K562 treated with DMSO at 1 percent for 24 hours (cell line): Measurements from ENCODE around the gene PTPRR. TPM values are rescaled to one million over a fixed set of nuclear protein-coding genes. Genes with fewer than 3 reads are reported as not detected.

ENCODE experiments used
- total RNA-seq: library from RNA; unstranded; fragments of 300-600 nt; gene quantifications from 2 replicates; pipeline ENCODE4 v1.2.3, GENCODE V29; 2022; ENCODE audit warnings: low read depth; ENCODE audit not compliant: insufficient read depth

The PTPRR gene, protein sequence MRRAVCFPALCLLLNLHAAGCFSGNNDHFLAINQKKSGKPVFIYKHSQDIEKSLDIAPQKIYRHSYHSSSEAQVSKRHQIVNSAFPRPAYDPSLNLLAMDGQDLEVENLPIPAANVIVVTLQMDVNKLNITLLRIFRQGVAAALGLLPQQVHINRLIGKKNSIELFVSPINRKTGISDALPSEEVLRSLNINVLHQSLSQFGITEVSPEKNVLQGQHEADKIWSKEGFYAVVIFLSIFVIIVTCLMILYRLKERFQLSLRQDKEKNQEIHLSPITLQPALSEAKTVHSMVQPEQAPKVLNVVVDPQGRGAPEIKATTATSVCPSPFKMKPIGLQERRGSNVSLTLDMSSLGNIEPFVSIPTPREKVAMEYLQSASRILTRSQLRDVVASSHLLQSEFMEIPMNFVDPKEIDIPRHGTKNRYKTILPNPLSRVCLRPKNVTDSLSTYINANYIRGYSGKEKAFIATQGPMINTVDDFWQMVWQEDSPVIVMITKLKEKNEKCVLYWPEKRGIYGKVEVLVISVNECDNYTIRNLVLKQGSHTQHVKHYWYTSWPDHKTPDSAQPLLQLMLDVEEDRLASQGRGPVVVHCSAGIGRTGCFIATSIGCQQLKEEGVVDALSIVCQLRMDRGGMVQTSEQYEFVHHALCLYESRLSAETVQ
- total RNA-seq, result 2.8 and 5.6 TPM in 2 replicates

DNA sequence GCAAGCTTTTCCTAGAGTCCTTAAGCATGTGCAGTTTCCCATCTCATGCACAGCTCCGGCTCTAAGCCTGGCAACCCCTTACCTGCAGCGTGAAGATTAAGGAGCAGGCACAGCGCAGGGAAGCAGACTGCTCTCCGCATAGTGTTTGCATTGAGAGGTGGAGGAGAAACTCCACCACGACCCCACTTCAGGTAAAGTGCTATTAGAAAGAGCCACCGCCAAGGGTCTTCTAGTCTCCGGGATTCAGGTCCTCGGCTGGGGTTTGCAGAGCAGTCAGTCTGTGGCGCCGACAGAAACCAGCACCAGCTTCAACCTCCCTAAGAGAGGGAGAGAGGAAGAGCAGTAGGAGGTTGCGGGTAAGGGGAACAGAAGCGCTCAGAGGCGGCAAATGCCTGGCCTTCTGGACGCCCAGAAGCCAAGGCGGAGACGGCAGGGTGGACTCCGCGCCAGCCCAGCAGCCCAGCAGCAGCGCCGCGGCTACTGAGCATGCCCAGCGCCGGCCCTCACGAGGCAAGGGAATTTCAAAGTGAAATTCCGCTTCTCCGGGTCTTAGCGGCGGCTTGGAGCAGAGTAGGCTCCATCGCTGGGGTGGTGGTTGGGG, at the start of gene PTPRR:
Gene PTPRR (minus strand): TSS at position 488 of the 601 bp plus-strand sequence. CDS start 348 bp downstream, at position 140.

DNA sequence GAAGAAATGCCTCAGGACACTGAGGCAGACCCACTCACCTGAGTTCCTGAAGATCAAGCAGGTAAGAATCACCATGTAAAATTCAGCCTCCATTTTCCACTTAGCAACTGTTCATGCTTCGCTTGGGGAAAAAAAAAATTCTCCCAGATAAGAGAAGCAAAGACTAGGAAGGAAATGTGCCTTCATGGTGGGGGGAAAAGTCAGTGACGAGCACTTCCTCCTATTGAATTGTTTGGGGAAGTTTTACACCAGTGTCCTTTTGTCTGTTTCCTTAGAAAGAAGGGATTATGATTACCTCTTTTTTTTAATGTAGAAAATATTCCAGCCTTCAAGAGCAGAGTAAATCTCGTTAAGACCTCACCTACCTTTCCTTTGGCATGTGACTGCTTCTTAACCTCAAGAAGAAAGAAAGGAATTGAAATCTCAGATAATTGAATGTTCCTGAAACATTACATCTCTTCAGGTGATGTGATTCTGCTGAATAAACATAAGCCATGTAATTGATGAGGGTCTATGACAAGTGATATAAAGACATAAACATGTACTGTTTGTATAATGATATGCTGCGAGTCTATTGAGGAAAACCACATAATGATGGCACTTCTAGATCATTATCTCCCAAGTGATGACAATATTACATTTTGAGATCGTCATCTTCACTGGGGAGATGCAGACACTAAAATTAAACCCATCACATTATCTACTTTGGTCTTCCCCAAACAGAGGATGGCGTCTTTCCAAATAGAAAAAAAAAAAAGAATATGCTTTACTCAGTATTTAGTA, 283.0 kb downstream of the PTPRR start, which contains the start of gene PTPRB:
Gene PTPRB (minus strand): TSS at position 127 of the 783 bp plus-strand sequence. CDS start 34 bp downstream, at position 93.

Other genes with a start within 250 kb of the PTPRR start
- not detected in 2 replicates for gene TSPAN8, start 237.3 kb upstream of the PTPRR start, total RNA-seq